Adrenal gland (tissue), 12 donors: ENCODE measurements around the gene TNP1. TPM values are rescaled to one million over a fixed set of nuclear protein-coding genes. Genes with fewer than 3 reads are reported as not detected.

Experiments
- DNase-seq, 7 donors: peaks; one replicate each; pipeline ENCODE4 v3.0.0-alpha.2; 2019 to 2020
- H3K27ac ChIP-seq, 5 donors: fragments of 200-600 bp; sonication (generic) in 4 of 5; 1 replicate in 3 of 5; 2 replicates in 2 of 5; pipeline versions ENCODE4 v1.5.1 to v1.8.0; 2016 to 2020; ENCODE audit warnings: mild to moderate bottlenecking in 1 of 5
- H3K27me3 ChIP-seq: fragments of 200-600 bp; 2 replicates; pipeline ENCODE4 v1.8.0; 2021
- H3K36me3 ChIP-seq, 2 donors: fragments of 200-600 bp; replicated peaks in 1 of 2; 1 replicate in 1 of 2; 2 replicates in 1 of 2; pipeline versions ENCODE4 v1.5.1 to v1.8.0; 2018 to 2022
- H3K4me1 ChIP-seq, 2 donors: fragments of 200-600 bp; replicated peaks in 1 of 2; 1 replicate in 1 of 2; 2 replicates in 1 of 2; pipeline versions ENCODE4 v1.5.1 to v1.8.0; 2018 to 2021
- H3K4me3 ChIP-seq, 4 donors: fragments of 200-600 bp; sonication (generic) in 3 of 4; one replicate each; pipeline ENCODE4 v1.5.1; 2016 to 2018
- H3K9me3 ChIP-seq, 3 donors: fragments of 200-600 bp; sonication (generic) in 1 of 3; replicated peaks in 1 of 3; 1 replicate in 2 of 3; 2 replicates in 1 of 3; pipeline versions ENCODE4 v1.5.1 to v1.8.0; 2016 to 2021
- POLR2A ChIP-seq, 2 donors: fragments of 450-650 bp; IDR thresholded peaks; one replicate each; pipeline ENCODE4 v1.6.1; 2017; ENCODE audit warnings: antibody characterized with exemption in 2 of 2, mild to moderate bottlenecking in 2 of 2, moderate library complexity in 1 of 2
- WGBS, 4 donors: extraction: QIAGEN DNeasy Blood & Tissue Kit in 2 of 4; methylation state at CpG; one replicate each; pipeline versions ENCODE4 v1.1.5 to v1.1.7; 2013 to 2017; 5-methylcytosine and 5-hydroxymethylcytosine counted together
- intact Hi-C, 2 donors: fragments of 100-400 bp; cut with DNase I; formaldehyde crosslinking; loops; one replicate each; pipeline versions ENCODE4 v1.14.1 to v1.15.0; 2022 to 2023
- polyA plus RNA-seq, 3 donors: library from polyadenylated mRNA; stranded (reverse); fragments of 200-250 nt in 2 of 3; fragments of 350-450 nt in 1 of 3; fragmentation: Illumina TruSeq in 1 of 3; extraction: RNeasy Lipid Tissue Mini Kit (QIAGEN cat#74804) in 1 of 3; gene quantifications; one replicate each; pipeline ENCODE4 v1.2.3, GENCODE V29; 2013 to 2014
- total RNA-seq, 9 donors: library from RNA; depleted of rRNA in 4 of 9; stranded (reverse); fragments of >200 nt in 4 of 9; fragments of 120-200 nt in 1 of 9; fragmentation: NEBNext Ultra II Directional in 1 of 9; extraction: Animal tissue kit (Norgen Biotek cat#: 25700) in 1 of 9; gene quantifications; one replicate each; pipeline versions ENCODE4 v1.1.0 to v1.2.4, GENCODE V29; 2013 to 2023
- TF ChIP-seq, protein P1 (sequence below), 6 experiments: fragments of 450-650 bp in 4 of 6; fragments of 200-600 bp in 2 of 6; sonication (generic) in 1 of 6; IDR thresholded peaks; 1 replicate in 5 of 6; 2 replicates in 1 of 6; pipeline versions ENCODE4 v1.5.1 to v1.8.0; 2016 to 2021; ENCODE audit warnings: antibody characterized with exemption in 6 of 6, mild to moderate bottlenecking in 2 of 6, moderate library complexity in 1 of 6
- donor health status: healthy with polysubstance abuse.
- donor health status: Bipolar disorder and iron deficiency.
- donor health status: DM: yes; HTN: yes; CAD: no.
- donor health status: DM: no; HTN: no; CAD: no.
- donor health status: DM: no; HTN: no; CAD: no.
- donor health status: DM: yes; HTN: yes; CAD: no.

Gene TNP1
- total and polyA plus RNA-seq, 12 donors = not detected

DNA sequence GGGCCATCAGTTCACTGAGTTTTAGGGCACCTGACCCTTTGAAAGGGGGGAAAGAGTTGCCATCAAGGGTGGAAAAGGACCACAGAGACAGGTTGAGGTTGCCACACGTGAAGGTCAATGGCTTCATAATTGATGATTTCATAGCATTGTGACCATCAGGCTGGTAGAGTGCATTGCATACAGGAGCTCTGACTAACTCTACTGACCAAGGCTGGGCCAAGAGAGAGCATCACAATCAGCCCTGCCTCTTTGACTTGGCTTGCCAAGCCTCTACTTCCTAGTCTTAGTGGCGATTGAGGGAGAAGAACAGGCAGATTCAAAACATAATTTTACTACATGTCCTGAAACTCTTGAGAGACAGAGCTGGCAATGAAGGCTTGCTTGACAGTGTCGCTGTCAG is 5.8 kb upstream of the TNP1 start:
- Histone ChIP-seq H3K9me3 (no peaks in the 10 kb centered on the region), H3K4me3 (no peak overlapping the region), H3K27me3 (peaks cover 2% of the 10 kb centered on the region), H3K27ac (no peak overlapping the region), H3K4me1 (no peaks in the 10 kb centered on the region), H3K36me3 (no peaks in the 10 kb centered on the region)
- intact Hi-C loops = no loop called here
- no peak for DNase-seq
- WGBS, 4 donors = 81 to 93% (median 91%) methylated on average over 3 of the region's 3 CpGs
- TF ChIP-seq, protein P1, sequence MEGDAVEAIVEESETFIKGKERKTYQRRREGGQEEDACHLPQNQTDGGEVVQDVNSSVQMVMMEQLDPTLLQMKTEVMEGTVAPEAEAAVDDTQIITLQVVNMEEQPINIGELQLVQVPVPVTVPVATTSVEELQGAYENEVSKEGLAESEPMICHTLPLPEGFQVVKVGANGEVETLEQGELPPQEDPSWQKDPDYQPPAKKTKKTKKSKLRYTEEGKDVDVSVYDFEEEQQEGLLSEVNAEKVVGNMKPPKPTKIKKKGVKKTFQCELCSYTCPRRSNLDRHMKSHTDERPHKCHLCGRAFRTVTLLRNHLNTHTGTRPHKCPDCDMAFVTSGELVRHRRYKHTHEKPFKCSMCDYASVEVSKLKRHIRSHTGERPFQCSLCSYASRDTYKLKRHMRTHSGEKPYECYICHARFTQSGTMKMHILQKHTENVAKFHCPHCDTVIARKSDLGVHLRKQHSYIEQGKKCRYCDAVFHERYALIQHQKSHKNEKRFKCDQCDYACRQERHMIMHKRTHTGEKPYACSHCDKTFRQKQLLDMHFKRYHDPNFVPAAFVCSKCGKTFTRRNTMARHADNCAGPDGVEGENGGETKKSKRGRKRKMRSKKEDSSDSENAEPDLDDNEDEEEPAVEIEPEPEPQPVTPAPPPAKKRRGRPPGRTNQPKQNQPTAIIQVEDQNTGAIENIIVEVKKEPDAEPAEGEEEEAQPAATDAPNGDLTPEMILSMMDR (IDR thresholded peaks at IDR 0.05) = no peak

DNA sequence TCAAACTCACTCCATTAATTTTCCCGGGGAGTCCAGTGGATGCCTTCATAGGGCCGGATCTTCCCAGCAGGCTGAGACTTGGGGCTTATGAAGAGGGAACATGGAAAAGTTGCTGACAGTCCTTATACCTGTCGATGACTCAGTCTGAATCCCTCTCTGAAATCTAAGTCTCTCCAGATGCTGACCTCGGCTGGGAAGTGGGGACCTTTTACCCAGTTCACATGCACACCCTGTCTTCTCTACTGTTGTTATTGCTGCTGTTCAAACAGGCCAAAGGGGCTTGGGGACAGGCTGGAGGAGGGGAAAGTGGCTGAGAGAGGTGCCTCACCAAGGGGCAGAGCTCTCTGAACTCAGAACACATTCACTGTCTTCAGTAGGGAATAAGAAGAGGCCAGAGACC is 4.1 kb upstream of the TNP1 start:
- Histone ChIP-seq H3K27ac (no peak overlapping the region), H3K4me1 (no peaks in the 10 kb centered on the region), H3K9me3 (no peaks in the 10 kb centered on the region), H3K36me3 (no peaks in the 10 kb centered on the region), H3K27me3 (peaks cover 2% of the 10 kb centered on the region), H3K4me3 (no peak overlapping the region)
- intact Hi-C loops = no loop called here
- TF ChIP-seq, protein P1 (IDR thresholded peaks at IDR 0.05) = no peak
- TF ChIP-seq POLR2A (IDR thresholded peaks at IDR 0.05) = no peak
- DNase-seq = no peak
- WGBS, 4 donors = 74 to 96% (median 77%) methylated on average over 4 of the region's 4 CpGs

DNA sequence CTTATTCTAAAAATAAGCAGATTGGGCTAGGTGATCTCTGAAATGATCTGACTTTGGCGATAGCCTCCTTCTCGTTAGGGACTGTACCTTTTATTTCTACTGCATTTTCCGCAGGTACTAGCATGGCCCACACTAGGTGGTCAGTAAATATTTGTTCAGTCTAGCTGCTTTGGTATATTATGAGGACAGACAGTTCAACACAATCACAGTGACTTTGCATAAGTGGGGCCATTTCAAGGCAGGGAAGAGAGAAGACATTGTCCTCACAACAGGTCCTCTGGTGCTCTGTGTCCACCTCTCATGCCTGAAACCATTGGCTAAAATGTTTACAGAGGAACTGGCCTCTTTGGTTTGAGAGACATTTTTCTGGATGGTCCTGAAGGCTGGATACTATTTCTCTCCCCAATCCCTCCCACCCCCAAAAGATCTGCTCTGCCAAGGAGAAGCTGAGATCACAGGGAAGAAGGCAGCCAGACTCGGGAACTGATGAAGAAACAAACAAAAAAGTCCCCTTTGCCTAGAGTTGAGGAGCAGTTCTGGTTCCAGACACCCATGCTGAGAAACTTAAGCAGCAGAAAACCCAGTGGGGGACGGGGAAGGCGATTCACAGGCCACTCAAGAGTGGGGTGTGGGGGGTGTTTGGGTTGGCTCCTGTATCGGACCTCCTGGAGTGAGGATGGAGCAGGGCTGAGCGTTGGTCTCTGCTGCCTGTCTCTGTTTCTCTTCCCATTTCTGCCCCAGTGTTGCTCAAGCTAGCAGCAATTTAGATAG is 2.9 kb upstream of the TNP1 start:
- 88 to 97% (median 92%) methylated on average over 8 of the region's 8 CpGs for WGBS, 4 donors
- H3K4me3 ChIP-seq = no peak overlapping the region
- no peaks in the 10 kb centered on the region for H3K9me3 ChIP-seq
- DNase-seq = no peak
- no peaks in the 10 kb centered on the region for H3K36me3 ChIP-seq
- TF ChIP-seq, protein P1 (IDR thresholded peaks at IDR 0.05) = no peak
- no peak for TF ChIP-seq POLR2A (IDR thresholded peaks at IDR 0.05)
- intact Hi-C loops = no loop called here
- no peak overlapping the region for H3K27ac ChIP-seq
- no peaks in the 10 kb centered on the region for H3K4me1 ChIP-seq
- peaks cover 2% of the 10 kb centered on the region for H3K27me3 ChIP-seq

DNA sequence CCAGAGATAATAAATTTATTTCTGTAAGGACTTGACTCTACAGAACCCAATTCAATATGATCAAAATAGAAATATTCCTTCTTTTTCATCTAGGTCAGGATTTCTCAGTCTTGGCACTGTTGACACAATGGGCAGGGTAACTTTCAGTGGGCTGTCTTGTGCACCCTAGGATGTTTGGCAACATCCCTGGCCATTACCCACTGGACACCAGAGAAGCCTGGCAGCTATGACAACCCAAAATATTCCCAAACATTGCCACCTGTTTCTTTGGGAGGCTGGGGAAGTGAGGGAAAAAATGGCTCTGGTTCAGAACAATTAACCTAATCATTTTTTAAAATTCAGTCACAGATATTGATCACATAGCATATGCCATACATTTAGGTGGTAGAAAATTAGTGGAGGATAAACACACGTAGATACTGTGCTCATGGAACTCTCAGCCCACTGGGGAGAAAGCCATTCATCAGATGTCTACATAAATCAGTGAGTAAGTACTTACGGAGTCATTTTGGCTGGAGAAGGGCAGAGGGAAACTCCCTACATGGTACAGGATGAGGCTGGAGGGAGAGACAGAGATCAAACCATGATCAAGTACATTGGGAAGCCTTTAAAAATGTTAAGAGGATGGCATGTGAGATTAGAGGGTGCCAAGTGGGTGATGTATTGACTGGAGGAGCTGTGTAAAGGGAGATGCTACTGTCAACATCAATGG is 718 bp upstream of the TNP1 start:
- no peak overlapping the region for H3K27ac ChIP-seq
- H3K9me3 ChIP-seq = no peaks in the 10 kb centered on the region
- H3K4me3 ChIP-seq = no peak overlapping the region
- intact Hi-C loops = no loop called here
- H3K36me3 ChIP-seq = no peaks in the 10 kb centered on the region
- no peaks in the 10 kb centered on the region for H3K4me1 ChIP-seq
- 68 to 79% (median 69%) methylated on average over 2 of the region's 2 CpGs for whole genome bisulfite sequencing, 4 donors
- no peak for TF ChIP-seq POLR2A (IDR thresholded peaks at IDR 0.05)
- TF ChIP-seq, protein P1 (IDR thresholded peaks at IDR 0.05) = no peak
- no peak for DNase-seq
- H3K27me3 ChIP-seq = peaks cover 2% of the 10 kb centered on the region
